Uterus (tissue), 2 donors: ENCODE measurements around the gene TGFB1I1.

Source experiments
- POLR2A ChIP-seq, 2 donors: fragments of 450-650 bp; IDR thresholded peaks; one replicate each; pipeline ENCODE4 v1.6.1; 2016; ENCODE audit warnings: antibody characterized with exemption in 2 of 2, mild to moderate bottlenecking in 1 of 2, moderate library complexity in 1 of 2
- TF ChIP-seq, protein P1 (sequence below), 4 experiments: fragments of 200-600 bp in 2 of 4; fragments of 450-650 bp in 2 of 4; sonication (generic) in 2 of 4; IDR thresholded peaks; one replicate each; pipeline ENCODE4 v1.5.1; 2016 to 2019; ENCODE audit warnings: antibody characterized with exemption in 4 of 4, mild to moderate bottlenecking in 2 of 4, moderate library complexity in 1 of 4

DNA sequence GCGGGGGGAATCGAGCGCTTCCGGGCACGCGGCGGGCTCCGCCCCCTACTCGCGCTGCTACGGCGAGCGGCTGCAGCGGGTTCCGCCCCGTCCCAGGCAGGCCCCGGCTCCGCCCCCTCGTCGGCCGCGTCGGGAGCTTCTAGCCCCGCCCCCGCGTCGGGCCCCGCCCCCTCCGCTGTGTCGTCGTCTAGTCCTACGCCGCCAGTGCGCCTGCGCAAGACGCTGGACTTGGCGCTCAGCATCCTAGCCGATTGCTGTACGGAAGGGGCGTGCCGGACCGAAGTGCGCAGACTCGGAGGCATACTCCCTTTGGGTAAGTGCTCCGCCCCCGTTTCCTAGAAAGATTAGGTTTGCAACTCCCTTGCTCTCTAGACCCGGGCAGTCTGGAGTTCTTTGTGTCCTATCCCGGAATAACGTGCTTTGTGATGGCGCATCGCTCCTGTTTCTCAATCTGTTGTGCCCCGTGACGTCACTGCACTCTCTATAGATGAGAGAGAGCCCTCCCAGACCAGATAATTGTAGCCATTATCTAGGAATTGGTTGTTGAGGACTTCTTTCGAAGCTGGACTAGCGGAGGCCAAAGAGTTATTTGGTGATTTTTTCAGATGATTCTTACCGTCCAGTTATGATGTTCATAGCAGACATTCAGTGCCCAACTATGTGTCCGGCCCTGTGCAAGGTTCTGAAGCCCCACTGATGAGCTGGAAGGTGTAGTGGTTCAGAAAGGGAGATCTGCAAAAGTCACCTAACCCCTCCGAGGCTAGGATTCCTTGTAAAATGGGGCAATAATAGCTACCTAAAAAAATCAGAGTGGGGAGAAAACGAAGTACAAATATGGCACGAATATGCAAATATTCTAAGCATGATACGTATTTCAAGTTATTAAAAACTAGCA is 12.0 kb upstream of the TGFB1I1 start:
- TF ChIP-seq, protein P1, sequence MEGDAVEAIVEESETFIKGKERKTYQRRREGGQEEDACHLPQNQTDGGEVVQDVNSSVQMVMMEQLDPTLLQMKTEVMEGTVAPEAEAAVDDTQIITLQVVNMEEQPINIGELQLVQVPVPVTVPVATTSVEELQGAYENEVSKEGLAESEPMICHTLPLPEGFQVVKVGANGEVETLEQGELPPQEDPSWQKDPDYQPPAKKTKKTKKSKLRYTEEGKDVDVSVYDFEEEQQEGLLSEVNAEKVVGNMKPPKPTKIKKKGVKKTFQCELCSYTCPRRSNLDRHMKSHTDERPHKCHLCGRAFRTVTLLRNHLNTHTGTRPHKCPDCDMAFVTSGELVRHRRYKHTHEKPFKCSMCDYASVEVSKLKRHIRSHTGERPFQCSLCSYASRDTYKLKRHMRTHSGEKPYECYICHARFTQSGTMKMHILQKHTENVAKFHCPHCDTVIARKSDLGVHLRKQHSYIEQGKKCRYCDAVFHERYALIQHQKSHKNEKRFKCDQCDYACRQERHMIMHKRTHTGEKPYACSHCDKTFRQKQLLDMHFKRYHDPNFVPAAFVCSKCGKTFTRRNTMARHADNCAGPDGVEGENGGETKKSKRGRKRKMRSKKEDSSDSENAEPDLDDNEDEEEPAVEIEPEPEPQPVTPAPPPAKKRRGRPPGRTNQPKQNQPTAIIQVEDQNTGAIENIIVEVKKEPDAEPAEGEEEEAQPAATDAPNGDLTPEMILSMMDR (IDR thresholded peaks at IDR 0.05) = peak in 1 of 4 experiments; percentile 18
- TF ChIP-seq POLR2A (IDR thresholded peaks at IDR 0.05) = peak in 1 of 2 donors; percentile 62
